HUES6 (cell line): ENCODE results near the gene BAG5.
A peak's percentile ranks its signal among the peaks of the same experiment; 100 is the strongest.
"Not testable (repeated sequence)": the region's sequence is repeated elsewhere in the genome, so short reads cannot be mapped to it uniquely, and the experiment has no call there.

Source experiments
- H3K27ac ChIP-seq: 2 replicates; pipeline ENCODE4 v1.7.0; 2013; ENCODE audit warnings: low read depth, mild to moderate bottlenecking, low read length, inconsistent platforms
- H3K27me3 ChIP-seq: 2 replicates; pipeline ENCODE4 v1.6.1; 2013; ENCODE audit warnings: low read length; ENCODE audit not compliant: control insufficient read depth, insufficient read depth
- H3K36me3 ChIP-seq: 2 replicates; pipeline ENCODE4 v1.6.1; 2013; ENCODE audit warnings: low read length; ENCODE audit not compliant: control insufficient read depth, insufficient read depth
- H3K4me1 ChIP-seq: 2 replicates; pipeline ENCODE4 v1.6.1; 2013; ENCODE audit warnings: low read length; ENCODE audit not compliant: control insufficient read depth, insufficient read depth
- H3K4me3 ChIP-seq: 2 replicates; pipeline ENCODE4 v1.5.1; 2013; ENCODE audit warnings: low read depth, low read length
- H3K9ac ChIP-seq: one replicate; pipeline ENCODE4 v1.6.1; 2013; ENCODE audit warnings: mild to moderate bottlenecking, low read length
- H3K9me3 ChIP-seq: 2 replicates; pipeline ENCODE4 v1.6.1; 2013; ENCODE audit warnings: low read depth, low read length; ENCODE audit not compliant: control insufficient read depth, insufficient read depth

BAG5 gene, protein sequence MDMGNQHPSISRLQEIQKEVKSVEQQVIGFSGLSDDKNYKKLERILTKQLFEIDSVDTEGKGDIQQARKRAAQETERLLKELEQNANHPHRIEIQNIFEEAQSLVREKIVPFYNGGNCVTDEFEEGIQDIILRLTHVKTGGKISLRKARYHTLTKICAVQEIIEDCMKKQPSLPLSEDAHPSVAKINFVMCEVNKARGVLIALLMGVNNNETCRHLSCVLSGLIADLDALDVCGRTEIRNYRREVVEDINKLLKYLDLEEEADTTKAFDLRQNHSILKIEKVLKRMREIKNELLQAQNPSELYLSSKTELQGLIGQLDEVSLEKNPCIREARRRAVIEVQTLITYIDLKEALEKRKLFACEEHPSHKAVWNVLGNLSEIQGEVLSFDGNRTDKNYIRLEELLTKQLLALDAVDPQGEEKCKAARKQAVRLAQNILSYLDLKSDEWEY

DNA sequence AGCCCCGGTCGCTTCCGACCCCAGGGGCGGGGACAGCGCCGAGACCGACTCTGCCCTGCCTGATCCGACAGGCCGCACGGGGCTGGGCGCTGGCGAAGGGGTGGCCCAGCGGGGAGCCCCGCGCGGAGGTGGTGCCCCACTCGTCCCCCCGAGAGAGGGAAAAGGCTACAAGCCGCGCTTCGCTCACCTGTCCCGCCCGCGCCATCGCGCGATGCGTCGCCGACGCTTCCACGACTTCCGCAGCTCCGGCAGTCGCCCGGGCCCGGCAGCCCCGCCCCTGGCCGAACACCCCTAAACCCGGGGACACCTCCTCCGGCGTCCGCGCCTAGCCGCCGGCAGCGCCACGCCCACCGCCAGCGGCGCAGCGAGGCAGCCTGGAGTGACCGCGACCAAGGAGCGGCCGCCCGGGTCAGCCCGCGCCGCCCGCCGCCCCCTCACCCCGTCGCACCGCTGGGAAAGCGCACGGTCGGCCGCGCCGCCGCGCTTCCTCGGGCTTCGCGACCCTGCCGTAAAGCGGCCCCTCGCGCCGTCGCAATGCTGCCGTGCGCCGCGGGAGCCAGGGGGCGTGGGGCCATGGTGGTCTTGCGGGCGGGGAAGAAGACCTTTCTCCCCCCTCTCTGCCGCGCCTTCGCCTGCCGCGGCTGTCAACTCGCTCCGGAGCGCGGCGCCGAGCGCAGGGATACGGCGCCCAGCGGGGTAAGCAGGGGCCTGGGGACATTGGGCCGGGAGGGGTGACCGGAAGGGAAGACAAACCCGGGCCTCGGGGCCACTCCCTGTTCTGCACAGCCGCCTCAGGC is at the start of gene BAG5, which contains the start of gene COA8:
BAG5 (minus strand) TSS at position 229 of the 797 bp plus-strand sequence. CDS start 1,493 bp downstream, outside the sequence.
COA8 (plus strand) TSS at position 532 of the 797 bp plus-strand sequence; CDS start at position 574, 42 bp downstream.
- peaks cover 9% of the 10 kb centered on the region; the same call in 1 of the 2 replicates for H3K4me1 ChIP-seq
- no peaks in the 10 kb centered on the region for H3K9me3 ChIP-seq
- peak within 1 kb of the TSS; percentile 90 for H3K9ac ChIP-seq
- H3K36me3 ChIP-seq: peaks cover 30% of the 10 kb centered on the region
- H3K27ac ChIP-seq: peak within 1 kb of the TSS; percentile 90
- no peaks in the 10 kb centered on the region for H3K27me3 ChIP-seq
- peak within 1 kb of the TSS; percentile 92 for H3K4me3 ChIP-seq

DNA sequence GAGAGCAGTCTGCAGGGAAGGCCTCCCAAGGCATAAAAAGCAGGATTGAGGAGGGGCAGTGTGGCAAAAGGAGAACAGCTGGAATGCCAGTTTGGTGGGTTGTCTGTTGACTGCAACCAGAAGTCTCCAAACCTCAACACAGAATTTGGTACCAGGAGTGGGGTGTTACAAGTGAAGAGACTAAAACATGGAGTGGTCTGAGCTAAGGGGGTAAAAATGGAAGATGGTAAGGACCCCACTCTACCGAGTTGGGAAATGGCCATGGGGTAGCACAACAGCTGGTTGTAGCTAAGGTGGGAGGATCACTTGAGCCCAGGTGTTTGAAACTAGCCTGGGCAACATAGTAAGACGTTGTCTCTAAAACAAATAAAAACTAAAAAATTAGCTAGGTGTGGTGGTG is 48.8 kb upstream of the BAG5 start:
- H3K9me3 ChIP-seq: peaks cover 15% of the 10 kb centered on the region
- H3K9ac ChIP-seq: no peak overlapping the region
- H3K36me3 ChIP-seq: no peaks in the 10 kb centered on the region
- peaks cover 8% of the 10 kb centered on the region; the same call in 1 of the 2 replicates for H3K4me1 ChIP-seq
- peaks cover 20% of the 10 kb centered on the region; the same call in 1 of the 2 replicates for H3K27me3 ChIP-seq
- H3K27ac ChIP-seq: no peak overlapping the region
- no peak overlapping the region for H3K4me3 ChIP-seq

DNA sequence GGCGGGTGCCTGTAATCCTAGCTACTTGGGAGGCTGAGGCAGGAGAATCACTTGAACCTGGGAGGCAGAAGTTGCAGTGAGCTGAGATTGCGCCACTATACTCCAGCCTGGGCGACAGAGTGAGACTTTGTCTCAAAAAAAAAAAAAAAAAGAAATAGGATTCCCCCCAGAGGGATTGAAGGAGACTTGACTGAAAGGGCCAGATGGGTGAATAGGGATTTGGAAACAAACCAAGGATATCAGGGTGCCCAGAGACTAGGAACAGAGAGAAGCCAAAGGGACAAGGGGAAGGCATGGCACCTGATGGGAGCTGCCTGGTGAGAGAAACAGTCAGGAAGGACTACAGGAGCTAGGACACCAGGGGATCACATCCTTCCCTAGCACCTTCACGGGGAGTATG is 46.6 kb upstream of the BAG5 start:
- not testable (repeated sequence) for H3K27ac ChIP-seq, H3K4me3 ChIP-seq, H3K36me3 ChIP-seq, H3K9ac ChIP-seq, H3K4me1 ChIP-seq
- H3K9me3 ChIP-seq: peaks cover 15% of the 10 kb centered on the region
- peaks cover 20% of the 10 kb centered on the region; the same call in 1 of the 2 replicates for H3K27me3 ChIP-seq

DNA sequence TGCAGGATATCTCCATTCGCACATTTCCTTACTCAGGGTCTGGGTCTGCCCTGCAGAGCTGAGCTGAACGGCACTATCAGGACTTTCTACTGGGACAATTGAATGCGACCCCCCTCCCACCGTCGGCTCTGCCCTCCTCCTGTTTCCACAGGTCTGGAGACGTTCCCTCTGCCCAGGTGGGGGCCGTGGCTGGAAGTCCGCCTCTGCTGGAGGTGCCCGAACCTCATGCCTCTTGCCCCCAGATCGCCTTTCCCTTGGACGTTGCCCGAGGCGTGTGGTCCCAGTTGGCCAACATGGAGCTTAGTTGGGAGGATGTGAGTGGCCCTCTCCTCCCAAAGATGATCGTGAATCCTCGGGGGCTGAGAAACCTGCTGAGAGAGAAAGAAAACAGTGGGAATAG is 45.4 kb upstream of the BAG5 start:
- Histone ChIP-seq H3K9me3 (peaks cover 15% of the 10 kb centered on the region), H3K36me3 (no peaks in the 10 kb centered on the region), H3K4me3 (no peak overlapping the region), H3K27ac (no peak overlapping the region), H3K4me1 (peaks cover 8% of the 10 kb centered on the region; the same call in 1 of the 2 replicates), H3K9ac (no peak overlapping the region), H3K27me3 (peaks cover 20% of the 10 kb centered on the region; the same call in 1 of the 2 replicates)

DNA sequence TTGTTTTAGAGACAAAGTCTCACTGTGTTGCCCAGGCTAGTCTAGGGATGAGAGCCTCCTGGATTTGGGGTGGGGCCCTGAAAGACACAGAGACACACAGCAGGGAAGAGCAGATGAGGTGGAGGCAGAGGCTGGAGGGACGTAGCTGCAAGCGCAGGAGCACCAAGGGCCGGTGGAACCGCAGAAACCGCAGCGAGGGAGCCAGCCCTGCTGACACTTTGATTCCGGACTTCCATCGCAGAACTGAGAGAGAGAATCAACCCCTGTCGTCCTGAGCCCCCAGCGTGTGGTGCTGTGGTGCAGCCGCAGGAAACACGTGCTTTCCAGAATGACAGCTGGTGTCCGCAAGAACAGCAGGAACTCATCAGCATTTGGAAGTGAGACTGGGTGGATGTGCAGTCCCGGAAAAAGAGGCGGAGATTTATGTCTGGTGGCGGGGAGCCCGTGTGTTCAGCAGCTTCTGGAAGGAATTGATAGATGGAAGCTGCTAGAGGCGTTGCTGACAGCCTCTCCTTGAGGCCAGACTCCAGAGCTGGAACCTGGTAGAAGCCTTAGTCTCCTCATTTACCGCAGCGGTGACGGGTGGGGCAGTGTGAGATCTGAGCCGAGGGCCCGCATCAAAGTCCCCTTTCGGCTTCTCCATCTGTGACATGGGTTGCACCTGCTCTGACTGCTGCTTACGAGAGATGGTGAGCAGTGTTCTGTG is 44.7 kb upstream of the BAG5 start:
- Histone ChIP-seq H3K36me3 (no peaks in the 10 kb centered on the region), H3K4me3 (no peak overlapping the region), H3K27ac (no peak overlapping the region), H3K27me3 (peaks cover 20% of the 10 kb centered on the region; the same call in 1 of the 2 replicates), H3K9ac (no peak overlapping the region), H3K4me1 (peaks cover 8% of the 10 kb centered on the region; the same call in 1 of the 2 replicates), H3K9me3 (peaks cover 15% of the 10 kb centered on the region)

DNA sequence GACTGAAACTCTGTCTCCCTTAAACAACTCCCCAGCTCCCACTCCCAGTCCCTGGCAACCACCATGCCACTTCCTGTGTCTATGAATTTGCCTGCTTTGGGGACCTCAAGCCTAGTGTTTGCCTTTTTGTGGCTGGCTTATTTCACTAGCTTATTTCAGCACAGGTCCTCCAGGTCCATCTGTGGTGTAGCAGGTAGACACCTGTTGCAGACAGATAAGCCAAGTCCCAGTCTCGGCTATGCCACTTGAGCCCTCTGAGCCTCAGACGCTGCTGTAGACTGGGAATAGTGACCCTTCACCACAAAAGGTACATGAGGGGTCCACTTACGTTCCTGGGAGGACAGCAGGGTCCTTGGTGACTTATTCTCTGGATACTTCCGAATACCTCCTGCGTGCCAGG is 42.2 kb upstream of the BAG5 start:
- no peaks in the 10 kb centered on the region for H3K36me3 ChIP-seq
- H3K4me1 ChIP-seq: peaks cover 8% of the 10 kb centered on the region; the same call in 1 of the 2 replicates
- H3K4me3 ChIP-seq: no peak overlapping the region
- H3K27me3 ChIP-seq: peaks cover 20% of the 10 kb centered on the region; the same call in 1 of the 2 replicates
- peaks cover 3% of the 10 kb centered on the region; the same call in 1 of the 2 replicates for H3K9me3 ChIP-seq
- H3K27ac ChIP-seq: no peak overlapping the region
- no peak overlapping the region for H3K9ac ChIP-seq

DNA sequence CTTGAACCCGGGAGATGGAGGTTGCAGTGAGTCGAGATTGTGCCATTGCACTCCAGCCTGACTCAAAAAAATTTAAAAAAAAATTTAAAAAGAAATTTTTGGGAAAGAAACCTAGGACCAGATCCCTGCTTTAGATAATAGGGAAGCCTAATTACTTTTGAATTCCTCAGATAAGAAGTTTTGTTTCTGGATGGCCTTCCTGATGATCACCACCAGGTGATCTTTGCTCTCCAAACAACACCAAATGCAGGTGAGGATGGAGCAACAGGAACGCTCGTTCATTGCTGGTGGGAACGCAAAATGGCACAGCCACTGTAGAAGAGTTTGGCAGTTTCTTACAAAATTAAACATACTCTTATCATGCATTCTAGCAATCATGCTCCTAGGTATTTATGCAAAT is 38.0 kb upstream of the BAG5 start:
- Histone ChIP-seq H3K27ac (no peak overlapping the region), H3K4me1 (no peaks in the 10 kb centered on the region; the same call in 1 of the 2 replicates), H3K9me3 (no peaks in the 10 kb centered on the region), H3K4me3 (no peak overlapping the region), H3K9ac (no peak overlapping the region), H3K27me3 (no peaks in the 10 kb centered on the region), H3K36me3 (no peaks in the 10 kb centered on the region)

DNA sequence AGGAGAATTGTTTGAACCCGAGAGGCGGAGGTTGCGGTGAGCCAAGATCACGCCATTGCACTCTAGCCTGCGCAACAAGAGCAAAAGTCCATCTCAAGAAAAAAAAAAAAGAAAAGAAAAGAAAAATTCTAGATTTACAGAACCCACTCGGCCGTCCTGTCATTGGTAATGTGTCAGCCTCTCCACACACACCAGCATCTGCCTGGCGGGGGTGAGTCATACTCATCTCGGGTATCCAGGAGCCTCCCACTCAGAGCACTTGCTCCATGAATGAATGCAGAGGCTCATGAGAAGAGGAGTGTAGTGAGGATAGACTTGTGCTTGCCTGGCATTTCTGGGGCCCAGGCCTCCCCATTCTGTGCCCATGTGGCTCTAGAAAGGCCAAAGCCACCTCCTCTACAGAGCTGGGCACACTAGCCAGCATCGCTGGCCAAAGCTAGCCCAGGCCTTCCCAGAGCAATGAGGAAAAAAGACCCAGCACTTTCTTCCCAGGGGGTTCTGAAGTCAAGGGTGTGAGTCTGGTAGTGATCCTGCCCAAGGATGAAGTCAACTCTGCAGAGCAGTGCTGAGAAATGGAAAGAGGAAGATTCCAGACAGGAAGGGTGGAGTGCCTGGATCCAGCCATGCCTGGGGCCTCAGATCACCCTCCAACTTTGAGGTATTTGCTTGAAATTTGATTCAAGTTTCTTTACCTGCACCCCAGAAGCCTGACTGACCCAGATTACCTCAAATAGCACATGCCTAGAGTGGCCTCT is 35.3 kb upstream of the BAG5 start:
- H3K27me3 ChIP-seq: no peaks in the 10 kb centered on the region
- H3K36me3 ChIP-seq: no peaks in the 10 kb centered on the region
- no peak overlapping the region for H3K4me3 ChIP-seq
- H3K4me1 ChIP-seq: peaks cover 9% of the 10 kb centered on the region
- H3K9me3 ChIP-seq: no peaks in the 10 kb centered on the region
- no peak overlapping the region for H3K9ac ChIP-seq
- no peak overlapping the region for H3K27ac ChIP-seq

DNA sequence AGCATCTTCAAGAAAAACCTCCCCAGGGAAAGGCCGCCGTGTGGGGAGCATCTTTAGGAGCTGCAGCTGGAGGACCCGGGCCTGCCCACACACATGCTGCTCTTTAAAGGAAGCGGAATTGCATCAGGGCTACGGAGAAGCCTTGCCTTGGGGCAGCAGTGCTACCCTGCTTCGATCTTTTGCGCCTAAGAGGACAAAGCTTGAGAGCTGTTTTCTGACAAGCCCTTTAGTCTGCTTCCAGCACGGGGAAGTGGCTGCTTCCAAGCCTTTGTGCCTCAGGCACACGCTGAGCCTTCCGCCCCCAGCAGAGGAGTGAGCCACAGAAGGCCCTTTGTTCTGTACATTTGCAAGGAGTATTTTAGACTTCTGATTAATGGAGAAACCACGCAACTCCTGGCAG is 31.8 kb upstream of the BAG5 start:
- H3K9ac ChIP-seq: no peak overlapping the region
- peaks cover 6% of the 10 kb centered on the region; the same call in 1 of the 2 replicates for H3K36me3 ChIP-seq
- no peak overlapping the region; the same call in 1 of the 2 replicates for H3K27ac ChIP-seq
- peaks cover 9% of the 10 kb centered on the region for H3K4me1 ChIP-seq
- no peak overlapping the region for H3K4me3 ChIP-seq
- H3K9me3 ChIP-seq: no peaks in the 10 kb centered on the region
- H3K27me3 ChIP-seq: no peaks in the 10 kb centered on the region

DNA sequence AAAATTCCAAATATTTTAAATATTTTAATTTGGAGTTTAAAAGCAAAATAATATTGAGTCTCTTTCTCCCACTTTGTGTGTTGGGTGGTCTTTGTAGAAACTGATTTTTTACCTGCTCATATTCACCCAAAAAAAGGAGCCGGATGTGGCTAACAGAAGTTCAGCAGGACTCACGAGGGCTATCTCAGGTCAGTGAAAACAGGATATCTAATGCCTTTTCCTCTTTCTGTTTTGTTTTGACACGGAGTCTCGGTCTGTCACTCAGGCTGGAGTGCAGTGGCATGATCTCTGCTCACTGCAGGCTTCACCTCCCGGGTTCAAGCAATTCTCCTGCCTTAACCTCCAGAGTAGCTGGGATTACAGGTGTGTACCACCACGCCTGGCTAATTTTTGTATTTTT is 31.1 kb upstream of the BAG5 start:
- no peaks in the 10 kb centered on the region for H3K9me3 ChIP-seq
- H3K27me3 ChIP-seq: no peaks in the 10 kb centered on the region
- peaks cover 9% of the 10 kb centered on the region for H3K4me1 ChIP-seq
- H3K4me3 ChIP-seq: no peak overlapping the region
- no peak overlapping the region for H3K27ac ChIP-seq
- H3K9ac ChIP-seq: no peak overlapping the region
- peaks cover 12% of the 10 kb centered on the region for H3K36me3 ChIP-seq
